Measurements from ENCODE around the gene ITPR3.

The ITPR3 gene

DNA sequence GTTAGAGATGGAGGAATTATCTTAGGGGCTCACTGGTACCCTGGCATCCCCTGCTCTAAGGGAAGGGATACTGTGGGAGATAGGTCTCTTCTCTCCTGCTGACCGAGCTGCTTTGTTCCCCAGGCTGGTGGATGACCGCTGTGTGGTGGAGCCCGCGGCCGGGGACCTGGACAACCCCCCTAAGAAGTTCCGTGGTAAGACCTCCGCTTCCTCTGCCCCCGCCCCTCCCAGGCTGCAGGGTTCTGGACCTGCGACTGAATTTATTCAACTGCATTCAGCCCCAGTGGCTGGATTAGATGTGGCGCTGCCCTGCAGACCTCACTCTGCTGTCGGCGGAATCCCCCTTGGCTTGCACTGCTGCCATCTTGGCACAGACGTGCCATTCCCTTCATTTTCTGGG lies 19.2 kb downstream of the ITPR3 start:
- DNase-seq, result no peak

GRCh38 chr6:33641144-33641543 lies 20.0 kb downstream of the ITPR3 start:
- no peak for DNase-seq

- DNase-seq, result no peak
These were observed 20.5 kb downstream of the ITPR3 start for GRCh38 chr6:33641602-33642001.

DNA sequence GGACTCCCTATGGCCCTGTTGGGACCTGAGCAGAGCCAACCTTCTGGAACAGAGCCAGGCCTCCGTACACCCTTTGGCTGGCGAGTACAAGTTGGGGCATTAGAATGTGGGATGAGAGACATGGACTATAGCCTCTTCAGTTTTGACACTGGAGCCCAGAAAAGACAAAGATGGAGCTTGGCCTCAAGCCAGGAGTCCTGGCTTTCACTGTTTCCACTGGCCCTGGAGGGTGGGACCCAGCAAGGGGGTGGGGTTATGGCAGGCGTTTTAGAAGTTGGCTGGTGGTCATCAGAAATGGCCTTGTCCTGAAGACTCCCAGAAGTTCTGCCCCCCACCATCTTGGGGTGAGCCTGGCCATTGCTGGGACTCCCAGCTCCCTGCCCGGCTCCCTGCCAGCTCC lies 21.8 kb downstream of the ITPR3 start:
- DNase-seq, result no peak

- DNase-seq, result no peak
These were observed 30.3 kb downstream of the ITPR3 start for GRCh38 chr6:33651403-33651802.

DNA sequence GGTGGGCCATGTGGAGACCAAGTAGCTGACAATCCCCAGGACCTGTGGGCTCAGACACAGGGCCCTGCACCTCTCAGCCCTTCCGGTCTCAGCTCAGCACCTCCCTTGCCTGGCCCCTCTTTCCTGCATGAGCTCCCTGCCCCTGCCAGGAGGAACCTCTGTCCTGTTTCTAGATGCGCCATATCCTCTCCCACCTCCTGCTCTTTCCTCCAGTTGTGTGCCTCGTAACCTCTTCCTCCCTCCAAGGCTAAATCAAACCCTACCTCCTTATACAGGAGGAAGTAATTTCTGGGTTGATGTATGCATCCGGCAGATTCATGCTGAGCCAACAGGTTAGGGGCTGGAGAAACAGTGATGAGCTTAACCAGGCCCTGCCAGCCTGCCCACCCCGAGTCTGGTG lies 30.9 kb downstream of the ITPR3 start:
- DNase-seq, result no peak

DNA sequence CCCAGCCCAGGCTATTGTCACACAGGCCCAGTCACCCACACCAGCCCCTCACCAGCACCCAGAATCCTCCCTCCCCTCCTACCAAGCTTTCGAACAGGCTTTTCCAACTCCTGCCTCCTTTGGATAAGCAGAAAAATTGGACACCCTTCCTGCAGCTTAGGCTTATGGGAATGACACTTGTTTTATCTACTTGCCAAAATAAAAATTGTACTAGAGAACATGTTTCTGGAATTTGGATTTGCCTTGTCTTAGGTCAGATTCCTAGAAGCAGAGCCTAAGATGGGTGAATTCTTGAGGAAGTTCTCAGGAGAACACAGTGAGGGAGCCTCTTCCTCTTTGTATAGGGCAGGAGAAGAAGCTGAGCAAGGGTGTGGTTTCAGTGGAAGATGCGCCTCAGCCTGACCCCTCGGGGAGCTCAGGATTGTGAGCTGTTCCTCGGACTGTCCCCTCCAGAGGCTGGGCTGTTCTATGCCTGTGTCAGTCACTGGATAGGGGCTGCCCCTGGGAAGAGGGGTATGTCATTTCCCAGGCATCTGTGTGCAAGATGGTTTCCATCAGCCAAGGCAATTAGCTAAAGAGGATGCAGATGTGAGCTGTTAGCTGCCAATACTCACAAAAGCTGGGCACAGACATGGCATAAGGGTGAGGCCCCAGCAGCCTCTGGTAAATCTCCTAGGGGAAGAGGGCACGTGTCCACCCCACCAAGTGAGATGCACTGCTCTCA lies 33.9 kb downstream of the ITPR3 start:
- no peak for DNase-seq

DNA sequence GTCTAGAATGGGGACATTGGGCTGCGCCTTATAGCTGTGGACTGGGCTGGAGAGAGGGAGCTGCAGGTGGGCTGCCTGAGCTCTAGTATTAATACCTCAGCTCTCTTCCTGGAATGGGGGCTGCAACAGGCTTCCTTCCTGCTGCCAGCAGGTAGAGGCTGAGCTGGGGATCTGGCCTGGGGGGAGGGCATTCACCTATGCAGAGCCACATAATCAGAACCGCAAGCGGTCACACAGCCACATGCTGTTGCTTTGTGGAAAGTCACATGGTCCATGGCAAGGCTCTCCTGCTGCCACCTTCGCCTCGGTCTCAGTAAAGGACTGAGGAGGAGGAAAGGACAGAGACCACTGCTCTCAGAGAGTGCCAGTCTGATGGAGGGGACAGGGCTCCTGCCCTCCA lies 35.7 kb downstream of the ITPR3 start:
- no peak for DNase-seq

- no peak for DNase-seq
These were observed 38.0 kb downstream of the ITPR3 start for GRCh38 chr6:33658982-33659689.

DNA sequence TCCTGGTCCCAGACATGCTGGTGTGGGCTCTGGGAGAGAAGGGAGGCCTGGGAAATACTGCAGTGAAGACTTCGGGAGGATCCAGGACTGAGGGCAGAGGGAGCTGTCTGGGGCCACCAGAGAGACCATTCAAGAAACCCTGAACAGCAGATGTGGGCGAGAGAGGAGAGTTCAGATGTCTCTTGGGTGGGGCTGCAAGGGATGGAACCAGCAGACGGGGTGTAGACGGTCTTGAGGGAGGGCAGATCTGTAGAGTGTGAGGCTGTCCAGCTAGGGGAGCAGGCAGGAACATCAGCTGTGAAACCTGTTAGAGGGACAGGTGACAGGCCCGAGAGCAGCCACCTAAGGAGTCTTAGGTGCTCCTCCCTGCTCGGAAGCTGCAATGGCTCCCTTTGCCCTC lies 38.9 kb downstream of the ITPR3 start:
- DNase-seq, result no peak

DNA sequence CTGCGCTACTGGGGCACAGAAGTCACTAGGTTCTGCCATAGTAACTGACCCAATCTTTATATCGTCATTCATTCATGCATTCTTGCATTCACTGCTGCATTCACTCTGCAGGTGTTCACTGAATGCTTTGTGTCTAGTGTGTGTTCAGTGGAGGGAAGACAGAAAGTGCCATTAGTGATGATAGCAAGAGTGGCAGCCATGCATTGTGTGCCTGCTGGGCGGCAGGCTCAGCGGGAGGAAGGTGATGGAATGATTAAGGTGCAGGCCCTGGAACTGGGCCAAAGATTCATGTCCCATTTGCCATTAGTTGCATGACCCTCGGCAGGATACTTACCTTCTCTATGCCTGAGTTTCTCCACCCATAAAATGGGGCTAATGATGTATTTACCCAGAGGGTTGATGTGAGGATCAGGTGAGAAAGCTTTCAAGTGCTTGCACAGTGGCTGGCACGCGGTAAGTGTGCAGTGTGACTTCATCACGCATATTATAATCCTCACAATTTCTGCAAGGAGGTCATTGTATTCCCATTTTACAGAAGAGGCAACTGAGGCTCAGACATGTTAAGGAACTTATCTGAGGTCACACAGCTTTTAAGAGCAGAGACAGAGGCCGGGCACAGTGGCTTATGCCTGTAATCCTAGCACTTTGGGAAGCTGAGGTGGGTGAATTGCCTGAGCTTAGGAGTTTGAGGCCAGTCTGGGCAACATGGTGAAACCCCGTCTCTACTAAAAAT lies 40.1 kb downstream of the ITPR3 start:
- no peak for DNase-seq

DNA sequence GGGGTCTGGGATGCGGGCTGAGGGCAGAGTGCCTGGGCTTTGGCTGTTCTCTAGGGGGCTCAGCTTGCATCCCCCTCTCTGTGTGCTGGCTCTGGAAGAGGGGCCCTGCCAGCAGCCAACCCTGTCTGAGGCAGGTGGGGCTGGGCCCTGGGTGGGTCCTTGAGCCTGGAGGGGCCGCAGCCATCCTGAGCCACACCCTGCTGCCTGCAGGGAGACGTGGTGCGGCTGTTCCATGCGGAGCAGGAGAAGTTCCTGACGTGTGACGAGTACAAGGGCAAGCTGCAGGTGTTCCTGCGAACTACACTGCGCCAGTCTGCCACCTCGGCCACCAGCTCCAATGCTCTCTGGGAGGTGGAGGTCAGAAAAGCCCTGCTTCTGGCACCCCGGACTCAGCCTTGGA lies 41.2 kb downstream of the ITPR3 start:
- DNase-seq, result no peak

GRCh38 chr6:33663028-33663427 lies 41.9 kb downstream of the ITPR3 start:
- DNase-seq, result no peak

DNA sequence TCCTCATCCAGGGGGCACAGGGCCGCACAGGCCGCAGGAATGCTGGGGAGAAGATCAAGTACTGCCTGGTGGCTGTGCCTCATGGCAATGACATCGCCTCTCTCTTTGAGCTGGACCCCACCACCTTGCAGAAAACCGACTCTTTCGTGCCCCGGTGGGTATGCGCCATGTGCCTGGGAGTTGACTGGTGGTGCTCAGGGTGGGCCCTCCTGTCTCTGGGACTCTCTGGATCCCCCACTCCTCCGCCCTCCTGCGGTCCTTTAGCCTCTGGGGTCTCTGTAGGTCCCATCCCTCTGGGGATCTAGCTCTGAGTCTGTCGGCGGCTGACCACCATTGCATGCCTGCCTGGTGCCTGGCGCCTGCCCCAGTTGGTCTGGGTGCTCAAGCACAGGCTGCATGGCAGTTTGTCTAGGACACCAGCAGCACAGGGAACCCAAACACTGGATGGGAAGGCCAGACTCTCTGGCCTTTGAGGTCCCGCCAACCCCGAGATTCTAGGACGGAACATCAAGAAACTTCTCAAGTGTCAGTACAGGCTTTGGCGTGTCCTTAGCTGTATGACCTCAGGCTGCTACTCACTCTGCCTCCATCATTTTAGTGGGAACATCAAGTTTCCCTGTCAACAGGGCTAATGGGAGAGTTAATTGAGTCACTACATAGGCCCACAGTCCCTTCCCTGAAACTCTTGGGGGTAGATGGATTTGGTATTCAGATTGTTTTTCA lies 42.8 kb downstream of the ITPR3 start:
- no peak for DNase-seq

GRCh38 chr6:33664506-33665057 lies 43.5 kb downstream of the ITPR3 start:
- DNase-seq, result no peak

DNA sequence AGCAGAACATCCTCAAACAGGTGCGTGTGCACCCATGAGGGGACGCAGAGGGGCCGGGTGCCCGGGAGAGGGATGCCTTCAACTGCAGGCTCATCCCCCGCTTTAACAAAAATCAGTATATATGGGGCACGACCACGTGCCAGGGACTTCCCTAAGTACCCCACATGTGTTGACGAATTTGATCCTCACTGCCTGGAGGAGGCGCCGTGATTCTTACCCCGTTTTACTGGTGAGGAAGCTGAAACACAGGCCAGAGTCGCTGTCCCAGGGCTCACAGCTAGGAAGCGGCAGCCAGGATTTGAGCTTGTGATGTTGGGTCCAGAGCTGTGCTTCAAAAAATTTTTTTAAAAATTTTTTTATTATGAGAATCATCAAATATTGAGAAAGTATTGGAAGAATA lies 44.8 kb downstream of the ITPR3 start:
- DNase-seq, result no peak

GRCh38 chr6:33667072-33667471 lies 46.0 kb downstream of the ITPR3 start:
- no peak for DNase-seq

GRCh38 chr6:33667776-33668175 lies 46.7 kb downstream of the ITPR3 start:
- no peak for DNase-seq

GRCh38 chr6:33668328-33668727 lies 47.2 kb downstream of the ITPR3 start:
- no peak for DNase-seq

DNA sequence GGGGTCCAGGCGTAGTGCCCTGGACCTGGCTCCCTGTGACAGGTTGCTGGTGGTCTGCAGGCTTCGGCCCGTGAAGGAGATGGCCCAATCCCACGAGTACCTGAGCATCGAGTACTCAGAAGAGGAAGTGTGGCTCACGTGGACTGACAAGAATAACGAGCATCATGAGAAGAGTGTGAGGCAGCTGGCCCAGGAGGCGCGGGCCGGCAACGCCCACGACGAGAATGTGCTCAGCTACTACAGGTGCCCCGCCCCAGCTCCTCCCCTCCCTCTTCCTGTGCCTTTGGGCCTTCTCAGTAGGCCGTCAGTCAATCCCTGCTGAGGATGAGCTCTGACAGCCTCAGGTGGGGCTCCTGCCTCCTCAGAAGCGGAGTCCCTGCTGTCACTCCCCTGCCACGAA lies 47.8 kb downstream of the ITPR3 start:
- peak; percentile 72 for DNase-seq

GRCh38 chr6:33670086-33670660 lies 49.1 kb downstream of the ITPR3 start:
- DNase-seq, result no peak

DNA sequence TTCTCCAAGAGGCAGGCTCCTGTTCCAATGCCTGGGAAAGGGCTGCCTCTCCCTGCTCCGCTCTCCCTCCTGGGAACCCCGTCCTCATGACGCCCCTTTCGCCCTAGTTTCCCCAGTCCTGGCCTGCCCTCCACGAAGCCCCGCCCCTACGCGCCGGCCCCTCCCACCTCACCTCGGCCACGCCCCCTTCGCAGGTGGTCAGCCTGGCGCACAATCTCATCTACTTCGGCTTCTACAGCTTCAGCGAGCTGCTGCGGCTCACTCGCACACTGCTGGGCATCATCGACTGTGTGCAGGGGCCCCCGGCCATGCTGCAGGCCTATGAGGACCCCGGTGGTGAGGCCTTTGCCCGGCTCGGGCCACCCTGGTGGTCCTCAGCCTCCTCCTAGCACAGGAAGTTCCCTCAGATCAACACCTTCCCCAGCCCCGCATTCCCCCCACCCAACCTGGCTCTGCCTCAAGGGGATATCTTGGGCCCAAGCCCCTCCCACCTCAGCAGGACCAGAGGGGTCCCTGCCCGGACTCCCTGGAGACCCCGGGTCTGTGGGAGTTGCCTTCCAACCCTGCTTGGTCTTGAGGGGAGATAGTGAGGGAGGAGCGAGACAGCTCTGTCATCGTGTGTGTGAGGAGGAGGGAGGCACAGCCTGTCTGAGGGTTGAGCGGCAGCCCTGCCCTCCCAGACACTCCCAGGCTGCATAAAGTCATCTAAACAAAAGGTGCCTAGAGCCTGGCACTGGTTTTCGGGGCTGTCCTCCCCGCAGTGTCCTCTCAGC lies 50.0 kb downstream of the ITPR3 start:
- DNase-seq, result no peak
